ENCODE measurements around the gene MTA1. TPM values are rescaled to one million over a fixed set of nuclear protein-coding genes. Genes with fewer than 3 reads are reported as not detected.

The MTA1 gene
- total and polyA plus RNA-seq, 2 of the 8 experiments (the other 6 are each of a cell fraction or from before 2014, with no cell fraction given) = 73.9 to 221 TPM

DNA sequence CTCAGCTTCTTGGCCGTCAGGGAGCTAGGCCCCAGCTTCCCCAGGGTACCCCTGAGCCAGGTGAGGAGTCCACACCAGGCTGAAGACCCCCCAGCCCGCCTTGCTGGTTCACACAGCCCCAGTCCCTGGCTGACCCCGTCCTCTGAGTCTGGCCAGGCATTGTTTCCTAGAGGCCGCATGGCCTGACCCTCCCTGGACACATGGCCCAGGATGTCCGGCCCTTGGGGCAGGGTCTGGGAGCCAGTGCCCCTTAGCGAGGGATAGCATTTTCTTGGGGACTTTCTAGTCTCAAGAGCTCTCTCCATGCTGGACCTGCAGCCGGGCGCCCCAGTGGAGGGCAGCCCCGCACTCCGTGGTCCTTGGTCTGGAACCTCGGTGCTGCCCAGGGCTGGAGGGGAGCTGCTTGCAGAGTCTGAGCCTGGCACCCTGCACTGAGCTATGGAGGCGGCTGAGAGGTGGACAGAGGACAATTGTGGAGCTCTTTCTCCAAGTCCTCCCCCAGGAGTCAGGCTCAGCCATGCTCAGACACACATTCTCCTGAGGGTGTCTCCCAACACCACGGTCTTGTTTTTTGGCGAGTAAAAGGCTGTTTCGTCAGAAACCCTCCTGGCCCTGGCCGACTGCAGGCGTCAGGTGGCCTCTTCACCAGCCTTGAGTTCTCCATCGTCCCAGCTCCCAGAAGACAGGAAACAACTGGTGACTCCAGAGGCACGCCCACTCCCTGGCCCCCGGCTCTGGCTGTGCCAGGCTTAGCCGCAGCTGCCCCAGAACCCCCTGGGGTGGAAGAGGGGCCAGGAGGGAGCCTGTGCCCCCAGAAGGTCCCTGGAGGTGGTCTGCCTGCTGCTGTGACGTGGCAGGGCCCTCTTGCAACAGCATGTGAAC is 37.4 kb downstream of the MTA1 start:
- Histone ChIP-seq H2BK15ac (ENCODE audit: low read length) (no peak overlapping the region), H4K91ac (replicated peaks; ENCODE audit: insufficient read length, low read length) (no peak overlapping the region), H4K5ac (ENCODE audit: insufficient read length, low read depth, low read length) (no peak overlapping the region), H3K9ac (replicated peaks in 1 of 4; ENCODE audit: extremely low read depth in 1 of 4, low read depth in 3 of 4, low read length in 3 of 4) (no peak overlapping the region), H2AFZ (ENCODE audit: low read length) (no peak overlapping the region), H2BK120ac (replicated peaks; ENCODE audit: low read depth, low read length) (no peak overlapping the region), H2BK20ac (ENCODE audit: low read length) (no peak overlapping the region), H3K27ac (ENCODE audit: low read depth, low read length) (peak overlapping the region; percentile 33; the same call in 1 of the 2 replicates), H2AK5ac (ENCODE audit: low read depth, low read length) (no peak overlapping the region), H3K27me3 (replicated peaks in 1 of 4; ENCODE audit: control insufficient read depth in 3 of 4, extremely low read depth in 1 of 4, insufficient read depth in 3 of 4, low read length in 3 of 4) (no peaks in the 10 kb centered on the region), H3K79me2 (ENCODE audit: control insufficient read depth in 1 of 2, insufficient read depth in 2 of 2, low read length in 2 of 2) (no peaks in the 10 kb centered on the region; a peak in 1 of 4 replicates), H3K4me3 (ENCODE audit: extremely low read depth in 1 of 4, insufficient read depth in 2 of 4, low read depth in 3 of 4, low read length in 4 of 4) (no peak overlapping the region), H3K79me1 (ENCODE audit: low read depth, low read length) (peaks cover 2% of the 10 kb centered on the region; the same call in 1 of the 2 replicates), H2BK12ac (ENCODE audit: low read depth, low read length) (no peak overlapping the region), H3K23me2 (ENCODE audit: low read depth, low read length) (no peaks in the 10 kb centered on the region), H3K56ac (replicated peaks; ENCODE audit: insufficient read length, low read depth, low read length) (no peak overlapping the region), H3K4ac (replicated peaks; ENCODE audit: insufficient read length, low read depth, low read length) (no peak overlapping the region), H4K20me1 (replicated peaks in 1 of 2; ENCODE audit: control insufficient read depth in 1 of 2, insufficient read depth in 2 of 2, low read length in 2 of 2) (peaks cover 9 to 20% of the 10 kb centered on the region in 2 experiments), H4K8ac (ENCODE audit: extremely low read depth, insufficient read depth, low read length) (no peak overlapping the region), H3K4me2 (ENCODE audit: insufficient read depth in 1 of 2, low read depth in 2 of 2, low read length in 2 of 2) (no peak overlapping the region), H3K18ac (ENCODE audit: extremely low read depth, low read length) (no peak overlapping the region), H3K14ac (ENCODE audit: insufficient read length) (no peak overlapping the region), H2BK5ac (ENCODE audit: low read depth, low read length) (no peak overlapping the region), H3K9me3 (ENCODE audit: insufficient read depth in 2 of 2, low read depth in 1 of 2, low read length in 1 of 2) (no peaks in the 10 kb centered on the region), H3K4me1 (replicated peaks in 1 of 4; ENCODE audit: control insufficient read depth in 3 of 4, insufficient read depth in 4 of 4, low read length in 3 of 4) (0 out of 7 replicates have a peak, but pooled peaks cover 0 to 3% (median 0%) of the 10 kb centered on the region in 4 experiments), H3K36me3 (ENCODE audit: control insufficient read depth in 2 of 4, insufficient read depth in 4 of 4, low read length in 3 of 4) (peaks cover 18 to 71% (median 41%) of the 10 kb centered on the region in 4 experiments), H3K23ac (ENCODE audit: insufficient read length) (no peak overlapping the region)
- TF ChIP-seq GTF2F1 (IDR thresholded peaks at IDR 0.05; ENCODE audit: borderline replicate concordance, low read depth, low read length) (no peak), KDM4A (IDR thresholded peaks at IDR 0.05; ENCODE audit: low read depth, low read length, severe bottlenecking) (no peak), ASH2L (IDR thresholded peaks at IDR 0.05; ENCODE audit: low read length) (no peak), SIN3A (conservative IDR thresholded peaks at IDR 0.05 in 1 of 2, IDR thresholded peaks at IDR 0.05 in 1 of 2; ENCODE audit: low read depth in 1 of 2, low read length in 2 of 2) (no peak), MAFK (IDR thresholded peaks at IDR 0.05; ENCODE audit: low read depth, low read length) (no peak), TAF7 (optimal IDR thresholded peaks at IDR 0.05; ENCODE audit: borderline replicate concordance, low read depth, low read length) (no peak), EP300 (IDR thresholded peaks at IDR 0.05; ENCODE audit: borderline replicate concordance in 1 of 2, low read depth in 2 of 2, low read length in 2 of 2) (no peak), RNF2 (IDR thresholded peaks at IDR 0.05; ENCODE audit: borderline replicate concordance, low read depth, low read length, missing control alignments, poor library complexity, severe bottlenecking) (no peak)
- POLR2A ChIA-PET (ENCODE audit: partially characterized antibody) = interaction anchor here (0.9 to 1.8 kb wide), 7 partner anchors 11 to 68 kb away, joined by 3 to 6 read pairs (median 3); no protein-coding TSS in a partner anchor
- DNase-seq (ENCODE audit: low read depth in 1 of 2, low spot score in 2 of 2) = no peak
- no peak for FAIRE-seq
- WGBS, 2 experiments (ENCODE audit: extremely low coverage in 1 of 2, insufficient coverage in 1 of 2, insufficient read length in 1 of 2, insufficient replicate concordance in 2 of 2, low coverage in 1 of 2, low lambda C conversion rate in 2 of 2, missing lambda C conversion rate in 1 of 2) = 91% methylated on average over 22 of the region's 22 CpGs; no CpG with 5 or more reads in 1 of the 2 experiments
- CTCF ChIA-PET (ENCODE audit: partially characterized antibody) = interaction anchor here (0.7 to 2.4 kb wide), 16 partner anchors 9 to 256 kb away, joined by 3 to 13 read pairs (median 4); no protein-coding TSS in a partner anchor

Data from H1 (cell line).